Hepatocyte (in vitro differentiated cells): ENCODE measurements around the gene ERCC2. TPM values are rescaled to one million over a fixed set of nuclear protein-coding genes. Genes with fewer than 3 reads are reported as not detected.

Source experiments
- DNase-seq: peaks from one replicate; pipeline ENCODE4 v3.0.0-alpha.2; 2016; ENCODE audit warnings: low spot score
- H2AFZ ChIP-seq: fragments of 200-600 bp; sonication (generic); 2 replicates; pipeline ENCODE4 v1.6.0; 2016; ENCODE audit warnings: antibody characterized with exemption, mild to moderate bottlenecking
- H3K27ac ChIP-seq: fragments of 200-600 bp; sonication (generic); 2 replicates; pipeline ENCODE4 v1.5.1; 2016; ENCODE audit warnings: mild to moderate bottlenecking
- H3K27me3 ChIP-seq: fragments of 200-600 bp; sonication (generic); 2 replicates; pipeline ENCODE4 v1.6.1; 2016
- H3K36me3 ChIP-seq: fragments of 200-600 bp; sonication (generic); replicated peaks from 2 replicates; pipeline ENCODE4 v1.5.1; 2016; ENCODE audit warnings: low read depth; ENCODE audit not compliant: insufficient read depth
- H3K4me1 ChIP-seq: fragments of 200-600 bp; sonication (generic); 2 replicates; pipeline ENCODE4 v1.5.1; 2016; ENCODE audit warnings: mild to moderate bottlenecking, moderate library complexity; ENCODE audit not compliant: insufficient read depth
- H3K4me2 ChIP-seq: fragments of 200-600 bp; sonication (generic); 2 replicates; pipeline ENCODE4 v1.6.0; 2016
- H3K4me3 ChIP-seq: fragments of 200-600 bp; sonication (generic); 2 replicates; pipeline ENCODE4 v1.5.1; 2016; ENCODE audit warnings: mild to moderate bottlenecking
- H3K79me2 ChIP-seq: fragments of 200-600 bp; sonication (generic); 2 replicates; pipeline ENCODE4 v1.6.0; 2017; ENCODE audit warnings: mild to moderate bottlenecking
- H3K9me2 ChIP-seq: fragments of 200-600 bp; sonication (generic); replicated peaks from 2 replicates; pipeline ENCODE4 v1.6.0; 2017; ENCODE audit warnings: mild to moderate bottlenecking; ENCODE audit not compliant: insufficient read depth
- H3K9me3 ChIP-seq: fragments of 200-600 bp; sonication (generic); 2 replicates; pipeline ENCODE4 v1.5.1; 2016; ENCODE audit warnings: low read depth, mild to moderate bottlenecking
- H4K20me1 ChIP-seq: fragments of 200-600 bp; sonication (generic); 2 replicates; pipeline ENCODE4 v1.6.0; 2016; ENCODE audit warnings: mild to moderate bottlenecking; ENCODE audit not compliant: insufficient read depth, poor library complexity, severe bottlenecking
- EZH2 ChIP-seq: fragments of 200-600 bp; sonication (generic); IDR thresholded peaks from 2 replicates; pipeline ENCODE4 v1.6.1; 2016; ENCODE audit warnings: antibody characterized with exemption, mild to moderate bottlenecking, borderline replicate concordance
- EZH2phosphoT487 ChIP-seq: fragments of 200-600 bp; sonication (generic); IDR thresholded peaks from one replicate; pipeline ENCODE4 v1.6.1; 2018; ENCODE audit warnings: antibody characterized with exemption, mild to moderate bottlenecking, low read depth, moderate library complexity; ENCODE audit not compliant: unreplicated experiment, severe bottlenecking
- WGBS: methylation state at CpG from one replicate; pipeline ENCODE4 v1.1.6; 2016; ENCODE audit warnings: low lambda C conversion rate; ENCODE audit errors: missing lambda C conversion rate; 5-methylcytosine and 5-hydroxymethylcytosine counted together
- polyA plus RNA-seq: library from polyadenylated mRNA; unstranded; fragments of >200 nt; fragmentation: Nextera tagmentation; extraction: Ambion mirVana; gene quantifications from 2 replicates; pipeline ENCODE4 v1.2.1, GENCODE V29; 2016
- total RNA-seq: library from RNA; depleted of rRNA; stranded (reverse); fragments of >200 nt; gene quantifications from 2 replicates; pipeline ENCODE4 v1.2.3, GENCODE V29; 2014
- TF ChIP-seq, protein P1 (sequence below): fragments of 200-600 bp; sonication (generic); IDR thresholded peaks from 2 replicates; pipeline ENCODE4 v1.5.1; 2016; ENCODE audit warnings: antibody characterized with exemption, mild to moderate bottlenecking; ENCODE audit not compliant: poor library complexity

The ERCC2 gene
- total and polyA plus RNA-seq, 2 experiments from 2014 or later: 7.1 to 13.9 TPM

DNA sequence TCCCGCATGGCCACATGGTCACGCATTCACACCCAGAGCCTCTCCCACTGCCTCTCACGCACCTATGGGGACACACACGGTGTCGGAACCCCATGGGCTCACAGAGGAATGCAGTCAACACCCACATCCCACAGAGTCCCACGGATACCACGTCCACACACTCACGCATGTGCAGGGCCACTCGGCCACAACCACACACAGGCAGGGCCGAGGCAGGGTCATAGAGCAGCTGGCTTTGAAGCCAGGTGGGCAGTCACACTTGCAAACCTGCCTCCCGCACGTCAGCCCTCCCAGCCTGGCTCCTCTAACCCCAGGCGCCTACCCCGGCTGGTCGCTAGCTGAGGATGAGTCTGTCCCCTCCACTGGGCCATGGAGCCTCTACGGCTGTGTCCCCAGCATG lies 8.1 kb downstream of the ERCC2 start:
- no peaks in the 10 kb centered on the region for H3K79me2 ChIP-seq
- 92% methylated on average over 16 of the region's 16 CpGs for WGBS
- H3K27me3 ChIP-seq: no peaks in the 10 kb centered on the region
- no peaks in the 10 kb centered on the region for H3K9me3 ChIP-seq
- no peaks in the 10 kb centered on the region for H4K20me1 ChIP-seq
- H3K4me1 ChIP-seq: no peaks in the 10 kb centered on the region
- no peak overlapping the region for H2AFZ ChIP-seq
- H3K4me2 ChIP-seq: no peak overlapping the region
- H3K9me2 ChIP-seq: no peaks in the 10 kb centered on the region
- no peak overlapping the region for H3K27ac ChIP-seq
- no peak for DNase-seq
- H3K4me3 ChIP-seq: no peak overlapping the region
- TF ChIP-seq, protein P1, sequence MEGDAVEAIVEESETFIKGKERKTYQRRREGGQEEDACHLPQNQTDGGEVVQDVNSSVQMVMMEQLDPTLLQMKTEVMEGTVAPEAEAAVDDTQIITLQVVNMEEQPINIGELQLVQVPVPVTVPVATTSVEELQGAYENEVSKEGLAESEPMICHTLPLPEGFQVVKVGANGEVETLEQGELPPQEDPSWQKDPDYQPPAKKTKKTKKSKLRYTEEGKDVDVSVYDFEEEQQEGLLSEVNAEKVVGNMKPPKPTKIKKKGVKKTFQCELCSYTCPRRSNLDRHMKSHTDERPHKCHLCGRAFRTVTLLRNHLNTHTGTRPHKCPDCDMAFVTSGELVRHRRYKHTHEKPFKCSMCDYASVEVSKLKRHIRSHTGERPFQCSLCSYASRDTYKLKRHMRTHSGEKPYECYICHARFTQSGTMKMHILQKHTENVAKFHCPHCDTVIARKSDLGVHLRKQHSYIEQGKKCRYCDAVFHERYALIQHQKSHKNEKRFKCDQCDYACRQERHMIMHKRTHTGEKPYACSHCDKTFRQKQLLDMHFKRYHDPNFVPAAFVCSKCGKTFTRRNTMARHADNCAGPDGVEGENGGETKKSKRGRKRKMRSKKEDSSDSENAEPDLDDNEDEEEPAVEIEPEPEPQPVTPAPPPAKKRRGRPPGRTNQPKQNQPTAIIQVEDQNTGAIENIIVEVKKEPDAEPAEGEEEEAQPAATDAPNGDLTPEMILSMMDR: no peak
- no peak for TF ChIP-seq EZH2
- TF ChIP-seq EZH2phosphoT487: no peak
- no peaks in the 10 kb centered on the region for H3K36me3 ChIP-seq

DNA sequence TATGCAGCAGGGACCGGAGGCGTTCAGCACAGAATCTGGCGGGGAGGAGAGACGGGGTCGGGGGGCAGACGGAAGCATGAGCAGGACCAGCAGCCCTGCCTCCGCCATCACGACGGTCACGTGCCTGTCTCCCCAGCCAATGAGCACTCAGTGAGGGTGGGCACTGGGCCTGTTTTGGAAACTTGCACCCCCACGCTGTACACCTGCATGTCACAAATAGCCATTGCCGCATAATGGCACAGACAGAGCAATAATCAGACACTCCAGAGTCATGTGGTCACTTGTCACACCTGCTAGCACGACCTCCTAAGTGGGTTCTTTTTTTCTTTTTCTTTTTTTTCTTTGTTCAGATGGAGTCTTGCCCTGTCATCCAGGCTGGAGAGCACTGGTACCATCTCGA lies 8.8 kb downstream of the ERCC2 start:
- Histone ChIP-seq H3K27ac (no peak overlapping the region), H3K9me2 (no peaks in the 10 kb centered on the region), H3K4me1 (no peaks in the 10 kb centered on the region), H3K9me3 (no peaks in the 10 kb centered on the region), H2AFZ (no peak overlapping the region), H4K20me1 (no peaks in the 10 kb centered on the region), H3K27me3 (no peaks in the 10 kb centered on the region), H3K4me2 (no peak overlapping the region), H3K79me2 (no peaks in the 10 kb centered on the region), H3K4me3 (no peak overlapping the region), H3K36me3 (no peaks in the 10 kb centered on the region)
- WGBS: 95% methylated on average over 14 of the region's 14 CpGs
- no peak for DNase-seq
- TF ChIP-seq EZH2 (no peak), EZH2phosphoT487 (no peak)
- TF ChIP-seq, protein P1: no peak

DNA sequence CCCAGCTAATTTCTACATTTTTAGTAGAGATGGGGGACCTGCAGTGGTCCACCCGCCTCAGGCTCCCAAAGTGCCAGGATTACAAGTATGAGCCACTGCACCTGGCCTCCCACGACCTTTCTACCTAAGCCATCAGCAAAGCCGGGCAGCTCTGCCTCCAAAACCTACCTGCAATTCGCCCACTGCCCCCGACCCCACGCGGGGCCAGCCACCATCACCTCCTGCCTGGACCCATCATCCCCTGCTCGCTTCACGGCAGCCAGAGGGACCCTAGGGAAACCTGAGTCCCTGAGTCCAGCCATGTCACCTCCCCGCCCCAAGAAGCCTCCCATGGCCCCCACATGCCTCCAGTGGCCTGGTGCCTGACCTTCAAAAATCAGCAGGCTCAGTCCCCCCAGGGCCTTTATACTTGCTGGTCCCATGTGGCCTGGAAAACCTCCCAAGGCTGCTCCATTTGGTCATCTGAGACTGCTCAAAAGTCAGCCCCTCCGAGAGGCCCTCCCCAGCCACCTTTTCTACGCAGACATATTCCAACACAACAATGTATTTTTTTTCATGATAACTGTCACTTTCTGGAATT lies 12.1 kb downstream of the ERCC2 start:
- Histone ChIP-seq H3K36me3 (no peaks in the 10 kb centered on the region), H3K27me3 (no peaks in the 10 kb centered on the region), H3K9me3 (no peaks in the 10 kb centered on the region), H4K20me1 (no peaks in the 10 kb centered on the region), H3K4me3 (no peak overlapping the region), H3K9me2 (no peaks in the 10 kb centered on the region), H3K4me2 (no peak overlapping the region), H3K27ac (no peak overlapping the region), H3K4me1 (no peaks in the 10 kb centered on the region), H2AFZ (no peak overlapping the region), H3K79me2 (no peaks in the 10 kb centered on the region)
- no peak for DNase-seq
- TF ChIP-seq EZH2 (no peak), EZH2phosphoT487 (no peak)
- TF ChIP-seq, protein P1: no peak
- 95% methylated on average over 12 of the region's 12 CpGs for WGBS

DNA sequence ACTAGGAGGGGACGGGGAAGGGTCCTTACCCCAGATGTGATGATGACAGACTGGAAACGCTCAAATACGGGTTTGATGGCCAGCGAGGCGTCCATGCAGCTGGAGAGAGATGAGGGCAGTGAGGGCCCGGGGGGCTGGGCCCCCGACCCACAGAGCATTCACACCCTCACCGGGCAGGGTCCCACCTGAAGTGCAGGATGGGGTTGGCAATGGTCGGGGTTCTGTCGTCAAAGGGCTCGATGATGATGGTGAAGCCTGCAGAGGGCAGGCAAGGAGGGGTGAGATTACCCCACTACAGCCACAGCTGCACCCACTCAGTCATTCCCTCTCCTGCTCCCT lies 13.0 kb downstream of the ERCC2 start:
- H3K4me1 ChIP-seq: no peaks in the 10 kb centered on the region
- no peaks in the 10 kb centered on the region for H3K36me3 ChIP-seq
- no peak overlapping the region for H3K4me2 ChIP-seq
- no peaks in the 10 kb centered on the region for H3K9me2 ChIP-seq
- no peak overlapping the region for H3K4me3 ChIP-seq
- no peaks in the 10 kb centered on the region for H3K79me2 ChIP-seq
- no peaks in the 10 kb centered on the region for H3K27me3 ChIP-seq
- DNase-seq: no peak
- no peaks in the 10 kb centered on the region for H3K9me3 ChIP-seq
- WGBS: 99% methylated on average over 11 of the region's 11 CpGs
- no peaks in the 10 kb centered on the region for H4K20me1 ChIP-seq
- H3K27ac ChIP-seq: no peak overlapping the region
- H2AFZ ChIP-seq: no peak overlapping the region
- TF ChIP-seq EZH2 (no peak), EZH2phosphoT487 (no peak)
- TF ChIP-seq, protein P1: no peak
